ENCODE results near the gene RALGAPA2.

DNA sequence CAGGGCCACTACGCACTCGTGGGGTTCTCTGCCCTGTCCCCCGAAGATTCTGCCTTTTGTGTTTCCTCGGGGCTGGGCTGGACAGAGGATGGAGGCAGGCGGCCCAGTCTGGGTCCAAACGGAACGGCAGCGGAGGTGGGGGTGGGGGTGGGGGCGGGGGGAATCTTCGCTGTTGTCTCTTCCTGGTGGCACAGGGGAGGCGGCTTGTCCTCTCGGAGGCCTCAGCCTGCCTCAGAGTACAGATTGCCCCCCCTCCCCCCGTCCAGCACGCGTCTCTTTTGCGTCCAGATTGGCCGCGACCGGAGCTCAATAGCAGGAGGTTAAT, 345.9 kb downstream of the RALGAPA2 start:
- TF ChIP-seq, protein P1, sequence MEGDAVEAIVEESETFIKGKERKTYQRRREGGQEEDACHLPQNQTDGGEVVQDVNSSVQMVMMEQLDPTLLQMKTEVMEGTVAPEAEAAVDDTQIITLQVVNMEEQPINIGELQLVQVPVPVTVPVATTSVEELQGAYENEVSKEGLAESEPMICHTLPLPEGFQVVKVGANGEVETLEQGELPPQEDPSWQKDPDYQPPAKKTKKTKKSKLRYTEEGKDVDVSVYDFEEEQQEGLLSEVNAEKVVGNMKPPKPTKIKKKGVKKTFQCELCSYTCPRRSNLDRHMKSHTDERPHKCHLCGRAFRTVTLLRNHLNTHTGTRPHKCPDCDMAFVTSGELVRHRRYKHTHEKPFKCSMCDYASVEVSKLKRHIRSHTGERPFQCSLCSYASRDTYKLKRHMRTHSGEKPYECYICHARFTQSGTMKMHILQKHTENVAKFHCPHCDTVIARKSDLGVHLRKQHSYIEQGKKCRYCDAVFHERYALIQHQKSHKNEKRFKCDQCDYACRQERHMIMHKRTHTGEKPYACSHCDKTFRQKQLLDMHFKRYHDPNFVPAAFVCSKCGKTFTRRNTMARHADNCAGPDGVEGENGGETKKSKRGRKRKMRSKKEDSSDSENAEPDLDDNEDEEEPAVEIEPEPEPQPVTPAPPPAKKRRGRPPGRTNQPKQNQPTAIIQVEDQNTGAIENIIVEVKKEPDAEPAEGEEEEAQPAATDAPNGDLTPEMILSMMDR (IDR thresholded peaks at IDR 0.05): no peak
- no peak for TF ChIP-seq POLR2A (IDR thresholded peaks at IDR 0.05)
